ENCODE results near the gene RAD51B.
A peak's percentile ranks its signal among the peaks of the same experiment; 100 is the strongest.
"Not testable (repeated sequence)": the region's sequence is repeated elsewhere in the genome, so short reads cannot be mapped to it uniquely, and the experiment has no call there.

The RAD51B gene

DNA sequence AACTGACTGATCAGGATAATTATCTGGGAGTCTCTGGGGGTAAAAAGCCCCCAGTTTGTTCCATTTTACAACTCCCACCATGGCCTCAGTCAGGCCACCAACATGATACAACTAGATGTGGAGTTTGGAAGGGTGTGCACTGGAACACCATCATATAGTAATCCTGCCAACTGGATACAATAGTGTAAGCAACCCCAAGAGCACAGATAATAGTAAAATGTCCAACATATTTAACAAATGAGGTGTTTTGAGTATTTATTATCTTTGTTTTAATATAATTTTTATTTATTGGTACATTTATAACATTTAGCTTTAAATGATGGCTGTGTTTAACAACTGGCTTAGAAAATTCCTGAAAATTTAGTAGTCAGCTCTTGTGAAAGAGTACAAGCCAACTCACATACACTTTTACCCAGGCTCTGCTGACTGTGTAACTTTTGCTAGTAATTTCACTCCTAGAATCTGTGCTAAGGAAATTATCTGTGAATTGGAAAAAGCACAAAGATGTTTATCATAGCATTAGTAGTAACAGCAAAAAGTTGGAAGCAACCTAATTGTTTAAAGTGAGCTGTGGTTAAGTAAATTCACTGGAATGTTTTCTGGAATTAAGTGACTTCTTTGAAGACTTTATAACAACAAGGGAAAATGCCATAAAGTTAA is 196.8 kb downstream of the RAD51B start:
- Mint-ChIP-seq H3K4me3 (no peak overlapping the region), H3K36me3 (ENCODE audit: low read depth) (no peaks in the 10 kb centered on the region), H3K9me3 (peaks cover 9% of the 10 kb centered on the region), H3K27ac (peak overlapping the region; percentile 6 to 64 (median 38)), H3K4me1 (peaks cover 39% of the 10 kb centered on the region), H3K27me3 (ENCODE audit: low read depth) (no peaks in the 10 kb centered on the region)
- no peak for TF ChIP-seq CTCF (IDR thresholded peaks at IDR 0.05; ENCODE audit: unreplicated experiment in 3 of 3)

- Mint-ChIP-seq H3K27me3 (ENCODE audit: low read depth) (no peaks in the 10 kb centered on the region), H3K4me3 (no peak overlapping the region), H3K9me3 (peaks cover 18% of the 10 kb centered on the region), H3K36me3 (ENCODE audit: low read depth) (peaks cover 2% of the 10 kb centered on the region), H3K27ac (peak overlapping the region; percentile 29 to 77 (median 33)), H3K4me1 (peaks cover 23% of the 10 kb centered on the region)
- TF ChIP-seq CTCF (IDR thresholded peaks at IDR 0.05; ENCODE audit: unreplicated experiment in 3 of 3) = no peak
These were observed 199.0 kb downstream of the RAD51B start for GRCh38 chr14:68018598-68018997.

GRCh38 chr14:68020493-68020892 is 200.9 kb downstream of the RAD51B start:
- peaks cover 14% of the 10 kb centered on the region for H3K9me3 Mint-ChIP-seq
- H3K4me1 Mint-ChIP-seq = peaks cover 13% of the 10 kb centered on the region
- no peak overlapping the region for H3K4me3 Mint-ChIP-seq
- H3K27ac Mint-ChIP-seq = peak overlapping the region in 2 of 3 experiments; percentile 2 to 43
- TF ChIP-seq CTCF (IDR thresholded peaks at IDR 0.05; ENCODE audit: unreplicated experiment in 3 of 3) = no peak
- H3K27me3 Mint-ChIP-seq (ENCODE audit: low read depth) = no peaks in the 10 kb centered on the region
- H3K36me3 Mint-ChIP-seq (ENCODE audit: low read depth) = peaks cover 6% of the 10 kb centered on the region

- H3K36me3 Mint-ChIP-seq (ENCODE audit: low read depth) = peaks cover 6% of the 10 kb centered on the region
- no peaks in the 10 kb centered on the region for H3K27me3 Mint-ChIP-seq (ENCODE audit: low read depth)
- no peak for TF ChIP-seq CTCF (IDR thresholded peaks at IDR 0.05; ENCODE audit: unreplicated experiment in 3 of 3)
- H3K9me3 Mint-ChIP-seq = peaks cover 15% of the 10 kb centered on the region
- peak overlapping the region; percentile 2 to 43 (median 43) for H3K27ac Mint-ChIP-seq
- no peak overlapping the region for H3K4me3 Mint-ChIP-seq
- H3K4me1 Mint-ChIP-seq = peaks cover 13% of the 10 kb centered on the region
These were observed 201.6 kb downstream of the RAD51B start for GRCh38 chr14:68020999-68021663.

GRCh38 chr14:68027276-68027675 is 207.7 kb downstream of the RAD51B start:
- H3K4me3 Mint-ChIP-seq = no peak overlapping the region
- peaks cover 56% of the 10 kb centered on the region for H3K9me3 Mint-ChIP-seq
- H3K36me3 Mint-ChIP-seq (ENCODE audit: low read depth) = peaks cover 33% of the 10 kb centered on the region
- no peaks in the 10 kb centered on the region for H3K27me3 Mint-ChIP-seq (ENCODE audit: low read depth)
- peaks cover 6% of the 10 kb centered on the region for H3K4me1 Mint-ChIP-seq
- H3K27ac Mint-ChIP-seq = no peak overlapping the region
- TF ChIP-seq CTCF (IDR thresholded peaks at IDR 0.05; ENCODE audit: unreplicated experiment in 3 of 3) = no peak

GRCh38 chr14:68028075-68028474 is 208.5 kb downstream of the RAD51B start:
- Mint-ChIP-seq H3K27me3 (ENCODE audit: low read depth) (no peaks in the 10 kb centered on the region), H3K4me3 (no peak overlapping the region), H3K9me3 (peaks cover 57% of the 10 kb centered on the region), H3K4me1 (peaks cover 14% of the 10 kb centered on the region), H3K27ac (no peak overlapping the region), H3K36me3 (ENCODE audit: low read depth) (peaks cover 39% of the 10 kb centered on the region)
- no peak for TF ChIP-seq CTCF (IDR thresholded peaks at IDR 0.05; ENCODE audit: unreplicated experiment in 3 of 3)

- not testable (repeated sequence) for H3K27me3 Mint-ChIP-seq (ENCODE audit: low read depth); H3K4me3 Mint-ChIP-seq
- Mint-ChIP-seq H3K4me1 (peaks cover 35% of the 10 kb centered on the region), H3K36me3 (ENCODE audit: low read depth) (peaks cover 33% of the 10 kb centered on the region), H3K9me3 (peaks cover 48% of the 10 kb centered on the region), H3K27ac (peak overlapping the region in 2 of 3 experiments; percentile 55 to 68)
These were observed 211.4 kb downstream of the RAD51B start for GRCh38 chr14:68031011-68031410.

All from nephron (organoid).